CD4-positive, alpha-beta T cell treated with Interleukin-17A for 1 hour (primary cell): ENCODE results near the gene RAB5IF.
"Not testable (repeated sequence)": the region's sequence is repeated elsewhere in the genome, so short reads cannot be mapped to it uniquely, and the experiment has no call there.

Experiments used
- DNase-seq: peaks from one replicate; pipeline ENCODE4 v3.0.0-alpha.2; 2020

Gene RAB5IF

GRCh38 chr20:36587388-36588070 is 18.1 kb upstream of the RAB5IF start:
- DNase-seq = no peak

- no peak for DNase-seq
Measured at GRCh38 chr20:36591281-36591680, 14.3 kb upstream of the RAB5IF start.

GRCh38 chr20:36591854-36592641 is 13.5 kb upstream of the RAB5IF start:
- peak; percentile 77 for DNase-seq

- no peak for DNase-seq
Measured at GRCh38 chr20:36593347-36593929, 12.1 kb upstream of the RAB5IF start.

- no peak for DNase-seq
Measured at GRCh38 chr20:36599912-36600345, 5.7 kb upstream of the RAB5IF start.

- no peak for DNase-seq
Measured at GRCh38 chr20:36601540-36601939, 4.0 kb upstream of the RAB5IF start.

GRCh38 chr20:36604952-36605398 is 604 bp upstream of the RAB5IF start:
- DNase-seq = peak; percentile 74

GRCh38 chr20:36606158-36607066 is 833 bp downstream of the RAB5IF start:
- no peak for DNase-seq

- no peak for DNase-seq
Measured at GRCh38 chr20:36607586-36608387, 2.2 kb downstream of the RAB5IF start.

- not testable (repeated sequence) for DNase-seq
Measured at GRCh38 chr20:36608388-36608728, 2.8 kb downstream of the RAB5IF start.

GRCh38 chr20:36611625-36612024 is 6.0 kb downstream of the RAB5IF start:
- DNase-seq = no peak

- DNase-seq = no peak
Measured at GRCh38 chr20:36613974-36614373, 8.4 kb downstream of the RAB5IF start.

GRCh38 chr20:36614781-36615557 is 9.4 kb downstream of the RAB5IF start:
- no peak for DNase-seq

- DNase-seq = no peak
Measured at GRCh38 chr20:36620917-36621316, 15.3 kb downstream of the RAB5IF start.

GRCh38 chr20:36623444-36623843 is 17.9 kb downstream of the RAB5IF start:
- no peak for DNase-seq

GRCh38 chr20:36624068-36624943 is 18.7 kb downstream of the RAB5IF start:
- no peak for DNase-seq

GRCh38 chr20:36624944-36625324 is 19.4 kb downstream of the RAB5IF start:
- DNase-seq = no peak

GRCh38 chr20:36628076-36628475 is 22.5 kb downstream of the RAB5IF start:
- DNase-seq = peak; percentile 64

- peak; percentile 57 for DNase-seq
Measured at GRCh38 chr20:36629719-36630681, 24.4 kb downstream of the RAB5IF start.
